HEK293T (cell line): ENCODE results near the gene HINFP.

ENCODE experiments used
- CTCF ChIA-PET: fragments of 350-600 bp; formaldehyde crosslinking; extraction: SDS; loops from one replicate; lab custom pipeline; 2021; ENCODE audit warnings: antibody characterized with exemption, inconsistent platforms; lab: Yijun Ruan, JAX
- POLR2A ChIA-PET: fragments of 350-600 bp; formaldehyde crosslinking; extraction: SDS; loops from one replicate; lab custom pipeline; 2020; ENCODE audit warnings: antibody characterized with exemption, inconsistent platforms; lab: Yijun Ruan, JAX
- DNase-seq: peaks from one replicate; pipeline ENCODE4 v3.0.0; 2012; ENCODE audit warnings: mixed read lengths; ENCODE audit errors: extremely low spot score
- ARNT ChIP-seq: fragments of 450-650 bp; IDR thresholded peaks from 2 replicates; pipeline ENCODE4 v1.6.1; 2017; ENCODE audit warnings: mild to moderate bottlenecking
- BHLHE40 ChIP-seq: fragments of 450-650 bp; IDR thresholded peaks from 2 replicates; pipeline ENCODE4 v1.6.1; 2016; ENCODE audit warnings: mild to moderate bottlenecking, moderate library complexity, borderline replicate concordance
- CTBP1 ChIP-seq: fragments of 450-650 bp; IDR thresholded peaks from 2 replicates; pipeline ENCODE4 v1.6.1; 2016; ENCODE audit warnings: borderline replicate concordance
- FOXA1 ChIP-seq: fragments of 450-650 bp; IDR thresholded peaks from 2 replicates; pipeline ENCODE4 v1.6.1; 2016; ENCODE audit warnings: mild to moderate bottlenecking
- FOXK2 ChIP-seq: fragments of 450-650 bp; IDR thresholded peaks from 2 replicates; pipeline ENCODE4 v1.6.1; 2016; ENCODE audit warnings: mild to moderate bottlenecking
- FOXM1 ChIP-seq: fragments of 450-650 bp; IDR thresholded peaks from 2 replicates; pipeline ENCODE4 v1.6.1; 2017; ENCODE audit warnings: mild to moderate bottlenecking, borderline replicate concordance
- HDGF ChIP-seq: fragments of 450-650 bp; IDR thresholded peaks from 2 replicates; pipeline ENCODE4 v1.6.1; 2017; ENCODE audit warnings: antibody characterized with exemption, borderline replicate concordance
- L3MBTL2 ChIP-seq: fragments of 450-650 bp; conservative IDR thresholded peaks from 2 replicates; pipeline ENCODE4 v1.6.1; 2016; ENCODE audit warnings: mild to moderate bottlenecking
- LEF1 ChIP-seq: fragments of 450-650 bp; IDR thresholded peaks from 2 replicates; pipeline ENCODE4 v1.6.1; 2017; ENCODE audit warnings: mild to moderate bottlenecking, borderline replicate concordance
- NFRKB ChIP-seq: fragments of 450-650 bp; IDR thresholded peaks from 2 replicates; pipeline ENCODE4 v1.6.1; 2016; ENCODE audit warnings: mild to moderate bottlenecking, moderate library complexity
- PKNOX1 ChIP-seq: fragments of 450-650 bp; IDR thresholded peaks from 2 replicates; pipeline ENCODE4 v1.6.1; 2016
- SP1 ChIP-seq: fragments of 450-650 bp; IDR thresholded peaks from 2 replicates; pipeline ENCODE4 v1.6.1; 2017
- SUZ12 ChIP-seq: fragments of 450-650 bp; IDR thresholded peaks from 2 replicates; pipeline ENCODE4 v1.6.1; 2016; ENCODE audit warnings: mild to moderate bottlenecking
- TARDBP ChIP-seq: fragments of 450-650 bp; IDR thresholded peaks from 2 replicates; pipeline ENCODE4 v1.6.1; 2016
- ZNF384 ChIP-seq: fragments of 450-650 bp; IDR thresholded peaks from 2 replicates; pipeline ENCODE4 v1.6.1; 2016

The HINFP gene

GRCh38 chr11:119106564-119107537 is 14.5 kb upstream of the HINFP start, which contains the start of gene C2CD2L:
C2CD2L (plus strand) TSS chr11:119107344; CDS start chr11:119107742, 398 bp downstream.
- DNase-seq = peak; percentile 90
- POLR2A ChIA-PET = interaction anchor here (0.6 to 7.0 kb wide), 22 partner anchors 9 to 1421 kb away, joined by 3 to 67 read pairs (median 4); partner anchors contain the start of genes CBL, HINFP, HMBS and HYOU1
- TF ChIP-seq LEF1 (no peak), SP1 (no peak), L3MBTL2 (peak; percentile 55; the same call in 1 of the 2 replicates), PKNOX1 (no peak)
- CTCF ChIA-PET = interaction anchor here (0.5 to 1.3 kb wide), 4 partner anchors 13 to 232 kb away, joined by 3 to 5 read pairs (median 4); partner anchors contain the start of gene NLRX1

- peak; percentile 28 for DNase-seq
- ChIA-PET POLR2A (interaction anchor here (0.8 to 7.0 kb wide), 15 partner anchors 9 to 343 kb away, joined by 3 to 67 read pairs (median 7); partner anchors contain the start of genes CBL, HINFP, HMBS and HYOU1), CTCF (interaction anchor here (1.1 kb wide), 1 partner anchor 61 kb away, joined by 5 read pairs; the partner anchor contains the start of gene NLRX1)
- TF ChIP-seq SP1 = no peak
- TF ChIP-seq NFRKB = no peak
- no peak for TF ChIP-seq ARNT
- no peak for TF ChIP-seq PKNOX1
- no peak for TF ChIP-seq CTBP1
- no peak for TF ChIP-seq FOXA1
- no peak for TF ChIP-seq BHLHE40
- no peak for TF ChIP-seq L3MBTL2
These were observed 13.7 kb upstream of the HINFP start for GRCh38 chr11:119107538-119108145.

DNA sequence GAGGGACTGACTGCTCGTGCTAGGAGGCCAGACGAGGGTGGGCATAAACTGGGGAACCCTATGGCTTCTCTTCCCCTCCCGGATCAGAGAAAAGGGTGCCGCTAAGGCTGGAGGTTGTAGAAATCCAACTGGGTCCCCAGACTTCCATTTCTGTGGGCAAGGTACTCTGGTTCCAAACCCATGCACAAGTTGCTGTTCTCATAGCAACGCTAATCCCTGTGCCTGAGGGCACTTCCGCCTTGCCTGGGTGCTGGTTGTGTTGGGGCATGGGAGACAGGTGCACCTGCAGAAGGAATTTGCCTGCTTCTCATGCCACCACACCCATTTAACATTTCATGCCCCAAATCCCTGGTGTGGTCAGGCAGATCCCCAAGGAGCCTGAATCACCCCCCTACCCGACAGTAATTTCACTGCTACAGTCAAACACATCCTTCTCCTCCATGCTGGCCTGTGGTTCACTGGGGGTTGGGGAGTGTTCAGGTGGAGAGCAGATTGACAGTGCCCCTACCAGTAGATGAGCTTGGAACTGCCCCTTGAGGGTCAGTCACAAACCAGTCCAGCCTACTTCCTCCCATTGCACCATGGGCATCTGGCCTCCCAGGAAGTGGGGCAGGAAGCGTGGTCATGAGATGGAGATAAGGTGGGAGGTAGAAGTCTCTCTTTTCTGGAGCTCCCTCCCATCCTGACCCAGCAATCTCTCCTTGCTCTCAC is 13.1 kb upstream of the HINFP start:
- POLR2A ChIA-PET = interaction anchor here (7.0 kb wide), 1 partner anchor 13 kb away, joined by 67 read pairs; the partner anchor contains the start of gene HINFP
- DNase-seq = peak; percentile 39
- no peak for TF ChIP-seq SUZ12
- TF ChIP-seq PKNOX1 = peak; percentile 49
- CTCF ChIA-PET = no interaction called here

DNA sequence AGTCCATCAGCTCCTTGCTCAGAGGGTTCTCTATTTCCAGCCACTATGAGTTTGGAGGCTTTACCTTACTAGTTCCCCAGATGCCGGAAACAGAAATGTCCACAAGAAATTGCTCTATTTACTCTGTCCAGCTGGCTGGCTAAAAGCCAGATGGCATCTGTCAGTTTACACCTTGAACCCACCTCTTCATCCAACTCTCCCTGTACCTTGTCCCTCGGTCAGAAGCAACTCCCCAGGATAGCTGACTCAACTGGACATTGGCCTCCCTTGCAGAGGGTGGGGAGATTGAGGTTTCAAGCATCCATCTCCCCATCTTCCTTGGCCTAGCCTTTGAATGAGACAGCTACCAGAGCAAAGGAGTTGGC is 12.5 kb upstream of the HINFP start:
- TF ChIP-seq TARDBP (no peak), PKNOX1 (no peak), SP1 (no peak), BHLHE40 (no peak), L3MBTL2 (no peak), ARNT (no peak), NFRKB (no peak), FOXK2 (no peak), ZNF384 (no peak), LEF1 (no peak), CTBP1 (no peak), HDGF (no peak)
- ChIA-PET POLR2A (interaction anchor here (0.8 to 7.0 kb wide), 2 partner anchors 10 to 12 kb away, joined by 3 to 67 read pairs; partner anchors contain the start of gene HINFP), CTCF (no interaction called here)
- DNase-seq = no peak

- POLR2A ChIA-PET = interaction anchor here (0.8 to 7.0 kb wide), 3 partner anchors 9 to 25 kb away, joined by 3 to 67 read pairs (median 4); partner anchors contain the start of genes HINFP and HMBS
- DNase-seq = no peak
- CTCF ChIA-PET = interaction anchor here (1.4 kb wide), 1 partner anchor 214 kb away, joined by 3 read pairs; no protein-coding TSS in a partner anchor
- TF ChIP-seq CTBP1 = no peak
- TF ChIP-seq PKNOX1 = no peak
- TF ChIP-seq L3MBTL2 = no peak
- no peak for TF ChIP-seq FOXM1
These were observed 11.5 kb upstream of the HINFP start for GRCh38 chr11:119109843-119110242.
